ENCODE data around the gene BICC1. TPM values are rescaled to one million over a fixed set of nuclear protein-coding genes. Genes with fewer than 3 reads are reported as not detected.

The BICC1 gene
- total and polyA plus RNA-seq, 2 of the 13 experiments (the other 11 are each of a cell fraction or from before 2014, with no cell fraction given), result 0.18 to 1.5 TPM

GRCh38 chr10:58625070-58625469, 112.4 kb downstream of the BICC1 start (continued):
- TF ChIP-seq RERE (CRISPR knock-in tag; IDR thresholded peaks at IDR 0.05; ENCODE audit: low read depth) (no peak), SSRP1 (CRISPR knock-in tag; IDR thresholded peaks at IDR 0.05) (no peak), SMAD3 (CRISPR knock-in tag; IDR thresholded peaks at IDR 0.05) (no peak), ZNF615 (CRISPR knock-in tag; IDR thresholded peaks at IDR 0.05; ENCODE audit: borderline replicate concordance) (no peak), GTF3A (CRISPR knock-in tag; conservative IDR thresholded peaks at IDR 0.05) (no peak), E2F5 (CRISPR knock-in tag; conservative IDR thresholded peaks at IDR 0.05) (no peak), ADNP (CRISPR knock-in tag; IDR thresholded peaks at IDR 0.05) (no peak), DRAP1 (CRISPR knock-in tag; IDR thresholded peaks at IDR 0.05) (no peak), ZNF549 (CRISPR knock-in tag; IDR thresholded peaks at IDR 0.05) (no peak)
